ENCODE results near the gene LAMP2. TPM values are rescaled to one million over a fixed set of nuclear protein-coding genes. Genes with fewer than 3 reads are reported as not detected.
"Not testable (repeated sequence)": the region's sequence is repeated elsewhere in the genome, so short reads cannot be mapped to it uniquely, and the experiment has no call there.

The LAMP2 gene
- total and polyA plus RNA-seq, 10 of the 15 experiments (the other 5 are each of a cell fraction or from before 2014, with no cell fraction given): 21.0 to 48.1 (median 27.3) TPM

GRCh38 chrX:120475447-120475846, 6.4 kb upstream of the LAMP2 start:
- H2AFZ ChIP-seq (ENCODE audit: control insufficient read depth, low read depth, low read length); ATAC-seq; H3K4me3 ChIP-seq; H3K4me1 ChIP-seq (ENCODE audit: control insufficient read depth, insufficient read depth, low read length); H3K4me2 ChIP-seq (ENCODE audit: control insufficient read depth, insufficient read depth); DNase-seq (ENCODE audit: low read depth, low spot score); H3K27me3 ChIP-seq (replicated peaks in 1 of 2; ENCODE audit: control insufficient read depth in 2 of 2, insufficient read depth in 2 of 2, low read length in 1 of 2); BruUV-seq (replicated peaks); H3K9me3 ChIP-seq (replicated peaks; ENCODE audit: control insufficient read depth, insufficient read depth, low read length); H3K36me3 ChIP-seq (ENCODE audit: control insufficient read depth in 2 of 2, insufficient read depth in 2 of 2, low read length in 1 of 2); H4K20me1 ChIP-seq (ENCODE audit: control insufficient read depth, insufficient read depth); H3K9ac ChIP-seq (ENCODE audit: control insufficient read depth, insufficient read depth, low read length); FAIRE-seq; in situ Hi-C loops (cut with MboI); H3K79me2 ChIP-seq (ENCODE audit: control insufficient read depth, insufficient read depth, low read length); H3K27ac ChIP-seq (ENCODE audit: control insufficient read depth, insufficient read depth): not testable (repeated sequence)
- TF ChIP-seq RAD21 (IDR thresholded peaks at IDR 0.05; ENCODE audit: insufficient read depth, low read depth, low read length) (peak; percentile 72), SMC3 (IDR thresholded peaks at IDR 0.05; ENCODE audit: borderline replicate concordance, low read length) (peak; percentile 38; the same call in 1 of the 2 replicates), CTCF (IDR thresholded peaks at IDR 0.05 in 2 of 3, conservative IDR thresholded peaks at IDR 0.05 in 1 of 3; ENCODE audit: control insufficient read depth in 2 of 3, extremely low read depth in 1 of 3, insufficient read depth in 1 of 3, low read depth in 3 of 3, low read length in 3 of 3) (peak; percentile 39 to 52 (median 47); a peak in 3 of 6 replicates)
- SMC1A ChIA-PET (ENCODE audit: uncharacterized antibody, unreplicated experiment): interaction anchor here (0.7 to 1.9 kb wide), 8 partner anchors 9 to 780 kb away, joined by 3 to 7 read pairs (median 3); no protein-coding TSS in a partner anchor
- POLR2A ChIA-PET: interaction anchor here (0.6 kb wide), 1 partner anchor 156 kb away, joined by 3 read pairs; no protein-coding TSS in a partner anchor
- RAD21 ChIA-PET (ENCODE audit: unreplicated experiment): interaction anchor here (0.6 to 1.2 kb wide), 4 partner anchors 17 to 494 kb away, joined by 3 read pairs; no protein-coding TSS in a partner anchor
- WGBS (ENCODE audit: insufficient coverage, insufficient replicate concordance, low lambda C conversion rate, missing lambda C conversion rate): no CpG with 5 or more reads among the region's 1 CpG
- CTCF ChIA-PET: interaction anchor here (0.7 to 3.0 kb wide), 10 partner anchors 10 to 759 kb away, joined by 3 to 13 read pairs (median 4); no protein-coding TSS in a partner anchor
- intact Hi-C loops (cut with micrococcal nuclease; ENCODE audit: unreplicated experiment): loop anchor here (2.0 to 5.0 kb wide), 2 partner anchors 95 to 108 kb away; no protein-coding TSS in a partner anchor

- WGBS (ENCODE audit: insufficient coverage, insufficient replicate concordance, low lambda C conversion rate, missing lambda C conversion rate): 58% methylated on average over 3 of the region's 3 CpGs
- no peak overlapping the region for H3K4me3 ChIP-seq
- intact Hi-C loops (cut with micrococcal nuclease; ENCODE audit: unreplicated experiment) (loop anchor here (2.0 kb wide), 1 partner anchor 93 kb away; no protein-coding TSS in a partner anchor), in situ Hi-C loops (cut with MboI) (loop anchor here (5.0 kb wide), 1 partner anchor 107 kb away; no protein-coding TSS in a partner anchor)
- H3K36me3 ChIP-seq (ENCODE audit: control insufficient read depth in 2 of 2, insufficient read depth in 2 of 2, low read length in 1 of 2): no peaks in the 10 kb centered on the region
- no peaks in the 10 kb centered on the region for H3K27me3 ChIP-seq (replicated peaks in 1 of 2; ENCODE audit: control insufficient read depth in 2 of 2, insufficient read depth in 2 of 2, low read length in 1 of 2)
- H2AFZ ChIP-seq (ENCODE audit: control insufficient read depth, low read depth, low read length): no peak overlapping the region
- H3K27ac ChIP-seq (ENCODE audit: control insufficient read depth, insufficient read depth): no peak overlapping the region
- H3K4me1 ChIP-seq (ENCODE audit: control insufficient read depth, insufficient read depth, low read length): no peaks in the 10 kb centered on the region
- H3K79me2 ChIP-seq (ENCODE audit: control insufficient read depth, insufficient read depth, low read length): peaks cover under 1% of the 10 kb centered on the region
- ATAC-seq (no peak), FAIRE-seq (no peak), DNase-seq (ENCODE audit: low read depth, low spot score) (no peak)
- no peak overlapping the region for H3K4me2 ChIP-seq (ENCODE audit: control insufficient read depth, insufficient read depth)
- H3K9ac ChIP-seq (ENCODE audit: control insufficient read depth, insufficient read depth, low read length): no peak overlapping the region
- RAD21 ChIA-PET (ENCODE audit: unreplicated experiment): no interaction called here
- no TSS peak for BruUV-seq (replicated peaks)
- no peaks in the 10 kb centered on the region for H3K9me3 ChIP-seq (replicated peaks; ENCODE audit: control insufficient read depth, insufficient read depth, low read length)
- no peaks in the 10 kb centered on the region for H4K20me1 ChIP-seq (ENCODE audit: control insufficient read depth, insufficient read depth)
- SMC1A ChIA-PET (ENCODE audit: uncharacterized antibody, unreplicated experiment): interaction anchor here (0.6 kb wide), 1 partner anchor 9 kb away, joined by 3 read pairs; no protein-coding TSS in a partner anchor
- POLR2A ChIA-PET: no interaction called here
- CTCF ChIA-PET: interaction anchor here (1.2 to 3.0 kb wide), 6 partner anchors 12 to 165 kb away, joined by 3 to 13 read pairs (median 6); no protein-coding TSS in a partner anchor
- no peak for TF ChIP-seq SUZ12 (IDR thresholded peaks at IDR 0.05; ENCODE audit: unreplicated experiment)
- TF ChIP-seq SKIL (IDR thresholded peaks at IDR 0.05; ENCODE audit: low read depth, poor library complexity, severe bottlenecking): no peak
- no peak for TF ChIP-seq IRF5 (IDR thresholded peaks at IDR 0.05; ENCODE audit: borderline replicate concordance)
- TF ChIP-seq STAT3 (IDR thresholded peaks at IDR 0.05; ENCODE audit: low read depth, low read length): no peak
- no peak for TF ChIP-seq PML (IDR thresholded peaks at IDR 0.05; ENCODE audit: low read length)
- TF ChIP-seq E2F4 (IDR thresholded peaks at IDR 0.05; ENCODE audit: low read depth, low read length): no peak
These were observed 5.0 kb upstream of the LAMP2 start for GRCh38 chrX:120474085-120474484.

All from GM12878 (cell line).